ENCODE results near the gene TMEM87B. TPM values are rescaled to one million over a fixed set of nuclear protein-coding genes. Genes with fewer than 3 reads are reported as not detected.
"Not testable (repeated sequence)": the region's sequence is repeated elsewhere in the genome, so short reads cannot be mapped to it uniquely, and the experiment has no call there.

Gene TMEM87B
- total RNA-seq, 2 experiments from 2014 or later = 20.1 to 22.7 TPM

DNA sequence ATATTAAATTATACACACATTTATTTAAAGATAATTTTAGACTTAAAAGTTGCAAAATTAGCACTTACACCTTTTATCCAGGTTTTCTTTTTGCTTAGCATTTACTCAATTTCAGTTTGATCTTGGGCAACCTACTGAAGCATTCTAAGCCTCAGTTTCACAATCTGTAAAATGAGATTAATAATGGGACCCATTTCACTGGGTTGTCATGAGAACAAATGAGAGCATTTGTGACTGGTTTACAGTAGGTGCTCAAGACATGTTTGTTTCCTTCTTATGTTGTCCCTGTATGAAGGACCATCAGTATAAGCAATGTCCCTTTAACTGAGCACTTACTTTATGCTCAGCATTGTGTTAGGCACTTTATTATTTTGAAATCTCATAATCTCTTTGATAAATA, 78.3 kb downstream of the TMEM87B start:
- no peak overlapping the region for H3K4me3 Mint-ChIP-seq
- H3K27ac Mint-ChIP-seq = no peak overlapping the region
- POLR2A ChIA-PET = no interaction called here
- H3K9me3 Mint-ChIP-seq = peaks cover 10% of the 10 kb centered on the region
- peaks cover 6% of the 10 kb centered on the region for H3K36me3 Mint-ChIP-seq (ENCODE audit: low read depth)
- peaks cover 13% of the 10 kb centered on the region for H3K4me1 Mint-ChIP-seq
- H3K27me3 Mint-ChIP-seq = peaks cover 17% of the 10 kb centered on the region
- no peak for DNase-seq
- CTCF ChIA-PET = no interaction called here

DNA sequence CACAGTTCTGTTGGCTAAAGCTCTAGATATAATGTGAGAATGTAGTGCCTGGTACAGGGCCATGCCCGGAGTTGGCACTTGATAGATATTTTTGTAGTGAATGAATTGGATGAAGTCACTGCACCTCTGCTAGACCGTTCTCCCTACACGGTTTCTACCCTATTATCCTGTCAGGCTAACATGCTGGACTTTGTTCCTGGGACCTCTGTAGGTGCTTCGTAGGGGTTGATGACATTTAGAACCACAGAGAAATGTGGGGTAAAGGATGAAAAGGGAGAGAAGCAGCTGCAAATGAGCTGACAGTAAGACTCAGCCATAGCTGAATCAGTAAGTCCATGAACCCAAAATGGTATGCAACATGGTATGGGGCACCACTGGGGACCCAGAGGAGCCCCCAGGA, 79.1 kb downstream of the TMEM87B start:
- Mint-ChIP-seq H3K9me3 (peaks cover 10% of the 10 kb centered on the region), H3K4me1 (peaks cover 15% of the 10 kb centered on the region), H3K36me3 (ENCODE audit: low read depth) (peaks cover 6% of the 10 kb centered on the region), H3K27me3 (peaks cover 17% of the 10 kb centered on the region), H3K27ac (no peak overlapping the region), H3K4me3 (no peak overlapping the region)
- no peak for DNase-seq
- ChIA-PET POLR2A (no interaction called here), CTCF (no interaction called here)

DNA sequence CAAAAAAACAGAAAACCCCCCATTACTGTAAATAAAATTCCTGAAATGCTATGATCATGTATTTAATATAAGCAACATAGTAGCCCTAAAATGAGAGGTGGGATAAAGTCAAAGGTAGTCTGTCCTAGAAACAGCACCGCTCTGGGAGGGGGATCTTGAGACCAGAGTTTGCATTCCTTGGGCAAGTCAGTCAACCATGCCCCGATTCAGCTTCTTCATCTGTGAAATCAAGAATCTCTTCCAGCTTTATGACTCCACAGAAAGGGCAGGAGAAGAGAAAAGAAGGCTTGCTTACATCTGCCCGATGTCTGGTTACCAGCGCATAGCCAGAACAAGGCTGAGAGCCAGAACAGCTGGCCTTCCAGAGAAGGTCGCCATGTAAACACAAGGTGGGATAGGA, 81.0 kb downstream of the TMEM87B start:
- DNase-seq = no peak
- ChIA-PET CTCF (interaction anchor here (2.2 kb wide), 1 partner anchor 14 kb away, joined by 6 read pairs; no protein-coding TSS in a partner anchor), POLR2A (no interaction called here)
- Mint-ChIP-seq H3K4me3 (no peak overlapping the region), H3K9me3 (peaks cover 10% of the 10 kb centered on the region), H3K4me1 (peaks cover 16% of the 10 kb centered on the region), H3K27ac (no peak overlapping the region), H3K27me3 (peaks cover 28% of the 10 kb centered on the region), H3K36me3 (ENCODE audit: low read depth) (peaks cover 3% of the 10 kb centered on the region)

DNA sequence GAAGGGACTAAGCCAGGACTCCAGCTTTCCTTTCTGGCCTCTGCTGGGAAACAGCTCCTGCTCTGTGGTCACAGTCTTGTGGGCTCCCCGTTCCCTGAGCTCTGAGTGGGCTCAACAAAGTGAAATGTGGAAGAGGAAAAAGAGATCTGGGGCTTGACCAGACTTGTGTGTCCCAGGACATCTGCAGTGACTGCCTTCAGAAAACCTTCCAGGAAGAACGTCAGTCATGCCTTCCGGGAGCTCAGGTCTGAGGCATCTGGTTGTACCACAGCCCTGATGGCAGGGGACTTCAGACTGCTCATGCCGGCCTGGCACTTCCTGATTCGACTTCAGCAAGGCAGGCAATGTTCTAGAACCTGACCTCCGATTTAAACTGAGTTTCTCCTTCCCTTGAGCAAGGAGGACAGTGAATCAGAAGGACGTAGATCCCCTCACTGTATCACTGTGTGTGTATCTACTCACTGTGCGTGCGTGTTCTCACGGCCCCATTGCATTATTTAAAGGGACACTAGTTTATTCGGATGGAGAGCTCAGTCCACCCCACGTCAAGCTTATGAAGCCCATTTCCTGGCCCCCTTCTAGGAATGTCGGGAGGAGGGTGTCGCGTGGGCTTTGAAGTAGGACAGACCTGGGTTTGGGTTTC, 82.6 kb downstream of the TMEM87B start:
- H3K4me3 Mint-ChIP-seq = peak overlapping the region; percentile 34
- peaks cover 11% of the 10 kb centered on the region for H3K4me1 Mint-ChIP-seq
- H3K9me3 Mint-ChIP-seq = peaks cover 8% of the 10 kb centered on the region
- H3K27me3 Mint-ChIP-seq = peaks cover 36% of the 10 kb centered on the region
- peaks cover 3% of the 10 kb centered on the region for H3K36me3 Mint-ChIP-seq (ENCODE audit: low read depth)
- ChIA-PET POLR2A (no interaction called here), CTCF (interaction anchor here (0.5 to 2.4 kb wide), 4 partner anchors 10 to 41 kb away, joined by 3 to 6 read pairs (median 4); no protein-coding TSS in a partner anchor)
- DNase-seq = no peak
- H3K27ac Mint-ChIP-seq = no peak overlapping the region

DNA sequence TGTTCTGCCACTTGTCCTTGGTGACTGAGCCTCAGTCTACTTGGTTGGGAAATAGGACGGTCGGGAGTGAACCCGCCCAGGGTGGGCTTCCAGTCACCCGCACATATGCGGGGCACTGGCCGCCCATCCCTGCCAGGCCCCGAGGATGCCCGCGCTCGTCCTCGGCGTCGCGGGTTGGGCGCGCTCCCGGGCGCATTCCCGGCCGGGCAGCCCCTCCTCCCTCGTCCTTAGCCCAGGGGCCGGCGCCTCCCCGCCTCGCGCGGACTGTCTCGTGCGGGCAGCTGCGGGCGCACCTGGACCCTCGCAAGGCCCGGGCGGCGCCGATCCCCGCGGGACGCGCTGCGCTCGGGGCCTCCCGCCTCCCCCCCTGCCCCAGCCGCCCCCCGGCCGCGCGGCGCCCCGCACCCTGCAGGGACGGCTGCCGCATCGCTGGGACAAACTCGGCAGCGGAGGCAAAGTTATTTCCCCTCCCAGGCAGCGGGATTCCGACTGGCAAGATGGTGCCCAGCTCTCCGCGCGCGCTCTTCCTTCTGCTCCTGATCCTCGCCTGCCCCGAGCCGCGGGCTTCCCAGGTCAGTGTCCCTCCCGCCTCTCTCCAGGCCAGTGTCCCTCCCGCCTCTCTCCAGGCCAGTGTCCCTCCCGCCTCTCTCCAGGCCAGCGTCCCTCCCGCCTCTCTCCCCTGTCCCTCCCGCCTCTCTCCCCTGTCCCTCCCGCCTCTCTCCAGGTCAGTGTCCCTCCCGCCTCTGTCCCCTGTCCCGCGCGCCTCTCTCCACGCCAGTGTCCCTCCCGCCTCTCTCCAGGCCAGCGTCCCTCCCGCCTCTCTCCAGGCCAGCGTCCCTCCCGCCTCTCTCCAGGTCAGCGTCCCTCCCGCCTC, 83.3 kb downstream of the TMEM87B start, which contains the start of gene FBLN7:
FBLN7 (plus strand) TSS at position 227 of the 874 bp plus-strand sequence; CDS start at position 498, 271 bp downstream.
- peak within 1 kb of the TSS; percentile 34 for H3K4me3 Mint-ChIP-seq
- POLR2A ChIA-PET = no interaction called here
- DNase-seq = no peak
- peaks cover 3% of the 10 kb centered on the region for H3K36me3 Mint-ChIP-seq (ENCODE audit: low read depth)
- no peak within 1 kb of the TSS for H3K27ac Mint-ChIP-seq
- peaks cover 5% of the 10 kb centered on the region for H3K9me3 Mint-ChIP-seq
- H3K4me1 Mint-ChIP-seq = peaks cover 10% of the 10 kb centered on the region
- CTCF ChIA-PET = interaction anchor here (2.2 to 2.4 kb wide), 2 partner anchors 12 to 17 kb away, joined by 5 to 6 read pairs; no protein-coding TSS in a partner anchor
- peaks cover 40% of the 10 kb centered on the region for H3K27me3 Mint-ChIP-seq

- POLR2A ChIA-PET; H3K4me1 Mint-ChIP-seq; H3K9me3 Mint-ChIP-seq; H3K27ac Mint-ChIP-seq; DNase-seq; H3K36me3 Mint-ChIP-seq (ENCODE audit: low read depth); H3K4me3 Mint-ChIP-seq: not testable (repeated sequence)
- peaks cover 40% of the 10 kb centered on the region for H3K27me3 Mint-ChIP-seq
- CTCF ChIA-PET = interaction anchor here (2.4 kb wide), 1 partner anchor 18 kb away, joined by 5 read pairs; no protein-coding TSS in a partner anchor
Measured at GRCh38 chr2:112139033-112139614, 84.1 kb downstream of the TMEM87B start.

GRCh38 chr2:112139661-112140204, 84.7 kb downstream of the TMEM87B start:
- H3K4me1 Mint-ChIP-seq; H3K4me3 Mint-ChIP-seq; POLR2A ChIA-PET; H3K27ac Mint-ChIP-seq; H3K36me3 Mint-ChIP-seq (ENCODE audit: low read depth); DNase-seq; H3K9me3 Mint-ChIP-seq: not testable (repeated sequence)
- peaks cover 40% of the 10 kb centered on the region for H3K27me3 Mint-ChIP-seq
- CTCF ChIA-PET = interaction anchor here (0.6 to 1.1 kb wide), 2 partner anchors 18 to 874 kb away, joined by 4 to 5 read pairs; no protein-coding TSS in a partner anchor

GRCh38 chr2:112140205-112140802, 85.2 kb downstream of the TMEM87B start:
- DNase-seq = no peak
- Mint-ChIP-seq H3K27ac (no peak overlapping the region), H3K4me3 (peak overlapping the region; percentile 16), H3K4me1 (peaks cover 10% of the 10 kb centered on the region), H3K36me3 (ENCODE audit: low read depth) (peaks cover 3% of the 10 kb centered on the region), H3K27me3 (peaks cover 40% of the 10 kb centered on the region), H3K9me3 (no peaks in the 10 kb centered on the region)
- CTCF ChIA-PET = interaction anchor here (0.6 to 1.1 kb wide), 2 partner anchors 18 to 873 kb away, joined by 4 to 5 read pairs; no protein-coding TSS in a partner anchor
- POLR2A ChIA-PET = no interaction called here

GRCh38 chr2:112140899-112141625, 86.0 kb downstream of the TMEM87B start:
- ChIA-PET CTCF (interaction anchor here (1.1 kb wide), 1 partner anchor 19 kb away, joined by 4 read pairs; no protein-coding TSS in a partner anchor), POLR2A (no interaction called here)
- no peak for DNase-seq
- Mint-ChIP-seq H3K4me3 (no peak overlapping the region), H3K9me3 (no peaks in the 10 kb centered on the region), H3K27ac (no peak overlapping the region), H3K4me1 (peaks cover 10% of the 10 kb centered on the region), H3K36me3 (ENCODE audit: low read depth) (peaks cover 3% of the 10 kb centered on the region), H3K27me3 (peaks cover 39% of the 10 kb centered on the region)

- H3K27me3 Mint-ChIP-seq = peaks cover 33% of the 10 kb centered on the region
- DNase-seq = no peak
Measured at GRCh38 chr2:112141626-112142007, 86.5 kb downstream of the TMEM87B start.

GRCh38 chr2:112142525-112143078, 87.5 kb downstream of the TMEM87B start:
- Mint-ChIP-seq H3K27me3 (peaks cover 28% of the 10 kb centered on the region), H3K4me1 (peaks cover 8% of the 10 kb centered on the region), H3K36me3 (ENCODE audit: low read depth) (peaks cover 2% of the 10 kb centered on the region), H3K27ac (no peak overlapping the region), H3K4me3 (no peak overlapping the region), H3K9me3 (no peaks in the 10 kb centered on the region)
- POLR2A ChIA-PET = no interaction called here
- no peak for DNase-seq
- CTCF ChIA-PET = no interaction called here

More at GRCh38 chr2:112141626-112142007, 86.5 kb downstream of the TMEM87B start:
- POLR2A ChIA-PET = no interaction called here
- Mint-ChIP-seq H3K9me3 (no peaks in the 10 kb centered on the region), H3K4me3 (no peak overlapping the region), H3K36me3 (ENCODE audit: low read depth) (peaks cover 3% of the 10 kb centered on the region), H3K27ac (no peak overlapping the region), H3K4me1 (peaks cover 10% of the 10 kb centered on the region)
- CTCF ChIA-PET = no interaction called here

- peaks cover 23% of the 10 kb centered on the region for H3K27me3 Mint-ChIP-seq
- ChIA-PET POLR2A (no interaction called here), CTCF (no interaction called here)
- H3K4me3 Mint-ChIP-seq = no peak overlapping the region
- peaks cover 4% of the 10 kb centered on the region for H3K4me1 Mint-ChIP-seq
- no peaks in the 10 kb centered on the region for H3K9me3 Mint-ChIP-seq
- H3K27ac Mint-ChIP-seq = no peak overlapping the region
- H3K36me3 Mint-ChIP-seq (ENCODE audit: low read depth) = no peaks in the 10 kb centered on the region
- DNase-seq = no peak
Measured at GRCh38 chr2:112143150-112143549, 88.1 kb downstream of the TMEM87B start.
